Mesothelial cell of epicardium (in vitro differentiated cells): ENCODE measurements around the gene PCSK6. TPM values are rescaled to one million over a fixed set of nuclear protein-coding genes. Genes with fewer than 3 reads are reported as not detected.
"Not testable (repeated sequence)": the region's sequence is repeated elsewhere in the genome, so short reads cannot be mapped to it uniquely, and the experiment has no call there.

Experiments used
- DNase-seq, 2 experiments: peaks; one replicate each; pipeline ENCODE4 v3.0.0; 2021; ENCODE audit warnings: low spot score in 2 of 2; ENCODE audit not compliant: unreplicated experiment in 2 of 2
- H3K27ac Mint-ChIP-seq: 2 replicates; pipeline ENCODE4 v1.8.0; 2021; ENCODE audit warnings: mixed read lengths
- H3K27me3 Mint-ChIP-seq: 2 replicates; pipeline ENCODE4 v1.8.0; 2021; ENCODE audit warnings: low read depth, mixed read lengths
- H3K36me3 Mint-ChIP-seq: 2 replicates; pipeline ENCODE4 v1.8.0; 2021; ENCODE audit warnings: mixed read lengths
- H3K4me1 Mint-ChIP-seq: 2 replicates; pipeline ENCODE4 v1.8.0; 2021; ENCODE audit warnings: mixed read lengths
- H3K4me3 Mint-ChIP-seq: 2 replicates; pipeline ENCODE4 v1.8.0; 2021; ENCODE audit warnings: mild to moderate bottlenecking, moderate library complexity, mixed read lengths
- H3K9me3 Mint-ChIP-seq: 2 replicates; pipeline ENCODE4 v1.8.0; 2021; ENCODE audit warnings: mixed read lengths
- CTCF ChIP-seq: fragments of 200-600 bp; sonication (generic); IDR thresholded peaks from one replicate; pipeline ENCODE4 v1.5.0; 2021; ENCODE audit warnings: antibody characterized with exemption; ENCODE audit not compliant: unreplicated experiment
- total RNA-seq: library from RNA; stranded (reverse); gene quantifications from 3 replicates; pipeline ENCODE4 v1.2.1, GENCODE V29; 2021

The PCSK6 gene
- total RNA-seq, 1 donor from 2014 or later: 4.5 TPM

- Mint-ChIP-seq H3K27ac (no peak overlapping the region), H3K9me3 (no peaks in the 10 kb centered on the region)
Observed at GRCh38 chr15:101378879-101379278, 110.6 kb downstream of the PCSK6 start.

GRCh38 chr15:101378171-101378755 lies 111.2 kb downstream of the PCSK6 start:
- H3K27me3 Mint-ChIP-seq: peaks cover 5% of the 10 kb centered on the region
- no peak overlapping the region for H3K27ac Mint-ChIP-seq
- H3K4me3 Mint-ChIP-seq: no peak overlapping the region
- no peaks in the 10 kb centered on the region for H3K9me3 Mint-ChIP-seq
- TF ChIP-seq CTCF: no peak
- H3K36me3 Mint-ChIP-seq: no peaks in the 10 kb centered on the region
- peaks cover 6% of the 10 kb centered on the region for H3K4me1 Mint-ChIP-seq
- no peak for DNase-seq

More at GRCh38 chr15:101378879-101379278, 110.6 kb downstream of the PCSK6 start:
- Mint-ChIP-seq H3K4me3 (no peak overlapping the region), H3K36me3 (no peaks in the 10 kb centered on the region), H3K4me1 (no peaks in the 10 kb centered on the region), H3K27me3 (no peaks in the 10 kb centered on the region)
- DNase-seq: no peak
- TF ChIP-seq CTCF: no peak

- Mint-ChIP-seq H3K9me3 (no peaks in the 10 kb centered on the region), H3K27ac (no peak overlapping the region), H3K36me3 (no peaks in the 10 kb centered on the region), H3K4me1 (peaks cover 20% of the 10 kb centered on the region), H3K27me3 (peaks cover 6% of the 10 kb centered on the region), H3K4me3 (no peak overlapping the region)
- TF ChIP-seq CTCF: no peak
- DNase-seq: no peak
Observed at GRCh38 chr15:101376615-101377395, 112.7 kb downstream of the PCSK6 start.

GRCh38 chr15:101375006-101375405 lies 114.5 kb downstream of the PCSK6 start:
- not testable (repeated sequence) for DNase-seq, H3K9me3 Mint-ChIP-seq, H3K4me3 Mint-ChIP-seq, H3K27ac Mint-ChIP-seq, H3K27me3 Mint-ChIP-seq, H3K36me3 Mint-ChIP-seq
- peaks cover 20% of the 10 kb centered on the region for H3K4me1 Mint-ChIP-seq

- peaks cover 20% of the 10 kb centered on the region for H3K4me1 Mint-ChIP-seq
- no peak overlapping the region for H3K4me3 Mint-ChIP-seq
- H3K36me3 Mint-ChIP-seq: no peaks in the 10 kb centered on the region
- no peak for DNase-seq
- H3K9me3 Mint-ChIP-seq: no peaks in the 10 kb centered on the region
- H3K27me3 Mint-ChIP-seq: peaks cover 6% of the 10 kb centered on the region
- TF ChIP-seq CTCF: no peak
- H3K27ac Mint-ChIP-seq: no peak overlapping the region
Observed at GRCh38 chr15:101374326-101374725, 115.2 kb downstream of the PCSK6 start.

- Mint-ChIP-seq H3K27ac (no peak overlapping the region), H3K4me1 (peaks cover 20% of the 10 kb centered on the region), H3K36me3 (no peaks in the 10 kb centered on the region), H3K9me3 (no peaks in the 10 kb centered on the region), H3K27me3 (peaks cover 6% of the 10 kb centered on the region), H3K4me3 (no peak overlapping the region)
- no peak for TF ChIP-seq CTCF
- DNase-seq: no peak
Observed at GRCh38 chr15:101373577-101373976, 115.9 kb downstream of the PCSK6 start.
